HEK293T (cell line): ENCODE measurements around the gene SRP68.

Source experiments
- CTCF ChIA-PET: fragments of 350-600 bp; formaldehyde crosslinking; extraction: SDS; loops from one replicate; lab custom pipeline; 2021; ENCODE audit warnings: antibody characterized with exemption, inconsistent platforms; lab: Yijun Ruan, JAX
- POLR2A ChIA-PET: fragments of 350-600 bp; formaldehyde crosslinking; extraction: SDS; loops from one replicate; lab custom pipeline; 2020; ENCODE audit warnings: antibody characterized with exemption, inconsistent platforms; lab: Yijun Ruan, JAX
- DNase-seq: peaks from one replicate; pipeline ENCODE4 v3.0.0; 2012; ENCODE audit warnings: mixed read lengths; ENCODE audit errors: extremely low spot score
- ARNT ChIP-seq: fragments of 450-650 bp; IDR thresholded peaks from 2 replicates; pipeline ENCODE4 v1.6.1; 2017; ENCODE audit warnings: mild to moderate bottlenecking
- BHLHE40 ChIP-seq: fragments of 450-650 bp; IDR thresholded peaks from 2 replicates; pipeline ENCODE4 v1.6.1; 2016; ENCODE audit warnings: mild to moderate bottlenecking, moderate library complexity, borderline replicate concordance
- CTBP1 ChIP-seq: fragments of 450-650 bp; IDR thresholded peaks from 2 replicates; pipeline ENCODE4 v1.6.1; 2016; ENCODE audit warnings: borderline replicate concordance
- ELF4 ChIP-seq: fragments of 450-650 bp; IDR thresholded peaks from 2 replicates; pipeline ENCODE4 v1.6.1; 2017; ENCODE audit warnings: antibody characterized with exemption
- FOXA1 ChIP-seq: fragments of 450-650 bp; IDR thresholded peaks from 2 replicates; pipeline ENCODE4 v1.6.1; 2016; ENCODE audit warnings: mild to moderate bottlenecking
- FOXK2 ChIP-seq: fragments of 450-650 bp; IDR thresholded peaks from 2 replicates; pipeline ENCODE4 v1.6.1; 2016; ENCODE audit warnings: mild to moderate bottlenecking
- FOXM1 ChIP-seq: fragments of 450-650 bp; IDR thresholded peaks from 2 replicates; pipeline ENCODE4 v1.6.1; 2017; ENCODE audit warnings: mild to moderate bottlenecking, borderline replicate concordance
- HDGF ChIP-seq: fragments of 450-650 bp; IDR thresholded peaks from 2 replicates; pipeline ENCODE4 v1.6.1; 2017; ENCODE audit warnings: antibody characterized with exemption, borderline replicate concordance
- L3MBTL2 ChIP-seq: fragments of 450-650 bp; conservative IDR thresholded peaks from 2 replicates; pipeline ENCODE4 v1.6.1; 2016; ENCODE audit warnings: mild to moderate bottlenecking
- LEF1 ChIP-seq: fragments of 450-650 bp; IDR thresholded peaks from 2 replicates; pipeline ENCODE4 v1.6.1; 2017; ENCODE audit warnings: mild to moderate bottlenecking, borderline replicate concordance
- NFRKB ChIP-seq: fragments of 450-650 bp; IDR thresholded peaks from 2 replicates; pipeline ENCODE4 v1.6.1; 2016; ENCODE audit warnings: mild to moderate bottlenecking, moderate library complexity
- SP1 ChIP-seq: fragments of 450-650 bp; IDR thresholded peaks from 2 replicates; pipeline ENCODE4 v1.6.1; 2017
- SUZ12 ChIP-seq: fragments of 450-650 bp; IDR thresholded peaks from 2 replicates; pipeline ENCODE4 v1.6.1; 2016; ENCODE audit warnings: mild to moderate bottlenecking
- TARDBP ChIP-seq: fragments of 450-650 bp; IDR thresholded peaks from 2 replicates; pipeline ENCODE4 v1.6.1; 2016
- ZNF384 ChIP-seq: fragments of 450-650 bp; IDR thresholded peaks from 2 replicates; pipeline ENCODE4 v1.6.1; 2016
- TF ChIP-seq, protein P1 (sequence below): fragments of 450-650 bp; IDR thresholded peaks from 2 replicates; pipeline ENCODE4 v1.6.1; 2016

The SRP68 gene

DNA sequence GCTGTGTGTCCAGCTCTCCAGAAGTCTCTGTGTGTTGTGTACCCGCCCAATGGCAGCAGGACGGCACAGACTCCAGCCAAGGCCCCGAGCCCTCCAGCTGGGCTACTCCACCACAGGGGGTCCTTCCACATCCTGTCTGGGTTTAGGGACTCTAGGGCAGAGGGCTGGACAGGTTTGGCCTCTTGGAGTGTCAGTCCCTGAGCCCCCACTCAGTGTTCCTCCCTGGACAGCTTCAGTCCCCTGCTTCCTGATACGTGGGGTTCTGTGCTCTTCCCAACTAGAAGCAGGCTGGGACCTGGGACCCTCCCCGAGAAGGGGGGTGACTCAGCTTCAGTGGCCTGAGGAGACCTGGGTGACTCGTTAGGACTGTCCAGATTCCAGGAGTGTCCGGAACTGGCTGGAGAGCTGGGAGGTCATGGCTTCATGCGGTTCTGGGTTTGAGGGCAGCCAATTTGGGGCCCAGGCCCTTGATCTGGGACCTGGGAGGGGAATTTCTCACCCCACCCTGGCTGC, 67.5 kb downstream of the SRP68 start:
- POLR2A ChIA-PET, result interaction anchor here (1.6 to 2.6 kb wide), 2 partner anchors 9 to 100 kb away, joined by 4 to 22 read pairs; partner anchors contain the start of gene MRPL38
- TF ChIP-seq TARDBP (no peak), BHLHE40 (no peak), ARNT (no peak), FOXM1 (no peak), SP1 (no peak), NFRKB (no peak), HDGF (no peak)
- TF ChIP-seq, protein P1, sequence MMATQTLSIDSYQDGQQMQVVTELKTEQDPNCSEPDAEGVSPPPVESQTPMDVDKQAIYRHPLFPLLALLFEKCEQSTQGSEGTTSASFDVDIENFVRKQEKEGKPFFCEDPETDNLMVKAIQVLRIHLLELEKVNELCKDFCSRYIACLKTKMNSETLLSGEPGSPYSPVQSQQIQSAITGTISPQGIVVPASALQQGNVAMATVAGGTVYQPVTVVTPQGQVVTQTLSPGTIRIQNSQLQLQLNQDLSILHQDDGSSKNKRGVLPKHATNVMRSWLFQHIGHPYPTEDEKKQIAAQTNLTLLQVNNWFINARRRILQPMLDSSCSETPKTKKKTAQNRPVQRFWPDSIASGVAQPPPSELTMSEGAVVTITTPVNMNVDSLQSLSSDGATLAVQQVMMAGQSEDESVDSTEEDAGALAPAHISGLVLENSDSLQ, result no peak
- CTCF ChIA-PET, result interaction anchor here (0.6 to 3.5 kb wide), 7 partner anchors 9 to 149 kb away, joined by 3 to 22 read pairs (median 5); partner anchors contain the start of genes MRPL38 and WBP2
- no peak for DNase-seq

DNA sequence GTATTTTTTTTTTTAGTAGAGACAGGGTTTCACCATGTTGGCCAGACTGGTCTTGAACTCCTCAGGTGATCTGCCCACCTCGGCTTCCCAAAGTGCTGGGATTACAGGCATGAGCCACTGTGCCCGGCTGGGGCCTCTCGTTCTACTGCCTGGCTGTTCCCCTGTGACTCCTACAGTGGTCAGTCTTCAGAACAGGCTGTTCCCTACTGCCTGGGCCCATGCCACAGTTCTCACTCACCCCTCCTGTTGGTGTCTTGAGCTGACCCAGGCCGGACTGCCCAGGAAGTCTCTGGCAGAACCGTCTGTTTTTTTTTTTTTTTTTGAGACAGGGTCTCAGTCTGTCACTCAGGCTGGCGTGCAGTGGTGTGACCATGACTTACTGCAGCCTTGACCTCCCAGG, 68.4 kb downstream of the SRP68 start:
- ChIA-PET CTCF (interaction anchor here (0.6 to 2.7 kb wide), 5 partner anchors 10 to 480 kb away, joined by 3 to 12 read pairs (median 8); partner anchors contain the start of gene MRPL38), POLR2A (interaction anchor here (1.0 to 2.6 kb wide), 2 partner anchors 99 to 149 kb away, joined by 3 to 22 read pairs; partner anchors contain the start of genes MRPL38 and WBP2)
- TF ChIP-seq L3MBTL2 (no peak), ARNT (no peak), ZNF384 (no peak), CTBP1 (no peak), FOXA1 (no peak), BHLHE40 (no peak), HDGF (no peak), FOXM1 (no peak)
- no peak for DNase-seq

DNA sequence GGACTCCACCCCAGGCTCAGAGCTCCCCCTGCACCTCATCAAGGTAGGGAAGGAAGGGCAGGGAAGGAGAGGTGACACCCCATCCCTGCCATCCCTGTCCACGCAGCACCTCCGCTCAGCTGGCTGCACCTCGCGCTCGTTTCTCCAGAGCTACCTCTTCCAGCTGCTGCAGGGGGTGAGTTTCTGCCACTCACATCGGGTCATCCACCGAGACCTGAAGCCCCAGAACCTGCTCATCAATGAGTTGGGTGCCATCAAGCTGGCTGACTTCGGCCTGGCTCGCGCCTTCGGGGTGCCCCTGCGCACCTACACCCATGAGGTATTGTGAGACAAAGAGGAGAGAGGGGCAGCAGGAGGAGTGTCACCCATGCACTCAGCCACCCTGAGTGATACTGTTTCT, 70.2 kb downstream of the SRP68 start:
- no peak for DNase-seq
- ChIA-PET CTCF (interaction anchor here (0.6 to 3.5 kb wide), 6 partner anchors 8 to 710 kb away, joined by 3 to 22 read pairs (median 7); partner anchors contain the start of gene MRPL38), POLR2A (interaction anchor here (1.3 to 1.8 kb wide), 3 partner anchors 22 to 147 kb away, joined by 3 to 6 read pairs (median 4); partner anchors contain the start of genes MRPL38 and WBP2)
- TF ChIP-seq TARDBP (no peak), LEF1 (no peak), FOXK2 (no peak), BHLHE40 (no peak), L3MBTL2 (no peak), SUZ12 (no peak), ELF4 (no peak), HDGF (no peak), SP1 (no peak), ARNT (no peak), FOXA1 (no peak)
- TF ChIP-seq, protein P1, result no peak

DNA sequence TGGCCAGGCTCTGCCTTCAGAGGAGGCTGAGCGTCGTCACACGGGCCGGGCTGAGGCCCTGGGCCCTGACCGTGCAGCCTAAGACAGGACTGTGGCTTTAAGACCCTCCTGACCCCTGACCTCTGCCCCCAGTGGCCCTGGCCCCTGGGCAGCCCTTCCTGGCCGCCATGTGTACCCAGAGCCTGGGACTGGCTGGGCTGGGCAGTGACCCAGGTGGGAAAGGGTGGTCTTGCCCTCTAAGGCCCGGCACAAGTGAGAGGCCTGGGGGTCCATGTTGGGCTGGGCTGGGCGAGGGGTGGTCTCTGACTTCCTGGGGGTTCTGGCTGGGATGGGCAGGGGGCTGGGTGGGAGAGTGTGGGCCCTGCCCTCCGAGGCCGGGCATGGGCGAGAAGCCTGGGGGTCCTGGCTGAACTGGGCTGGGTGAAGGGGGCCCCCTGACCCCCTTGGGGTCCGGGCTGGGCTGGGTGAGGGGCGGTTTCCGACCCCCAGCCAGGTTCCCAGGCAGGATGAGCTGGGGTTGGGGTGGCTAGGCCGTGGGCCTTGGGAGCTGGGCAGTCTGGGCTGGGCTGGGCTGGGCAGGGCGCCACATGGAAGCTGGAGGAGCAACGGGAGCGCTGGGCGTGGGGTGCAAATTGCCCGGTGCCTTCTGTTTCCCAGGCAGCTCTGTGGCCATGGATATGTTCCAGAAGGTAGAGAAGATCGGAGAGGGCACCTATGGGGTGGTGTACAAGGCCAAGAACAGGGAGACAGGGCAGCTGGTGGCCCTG, 71.4 kb downstream of the SRP68 start, which contains the start of gene CDK3:
Gene CDK3, plus strand, starts transcription at position 101 of the 767 bp plus-strand sequence. Its CDS starts 571 bp downstream, at position 672.
- TF ChIP-seq BHLHE40 (no peak), L3MBTL2 (no peak), FOXA1 (no peak), CTBP1 (no peak), HDGF (no peak), ARNT (no peak), LEF1 (no peak), ELF4 (no peak)
- TF ChIP-seq, protein P1, result no peak
- ChIA-PET CTCF (interaction anchor here (0.6 to 3.5 kb wide), 6 partner anchors 9 to 517 kb away, joined by 3 to 22 read pairs (median 5); partner anchors contain the start of gene MRPL38), POLR2A (interaction anchor here (0.5 to 1.4 kb wide), 5 partner anchors 17 to 146 kb away, joined by 3 to 7 read pairs (median 4); partner anchors contain the start of genes ACOX1, MRPL38, TEN1 and WBP2)
- no peak for DNase-seq

DNA sequence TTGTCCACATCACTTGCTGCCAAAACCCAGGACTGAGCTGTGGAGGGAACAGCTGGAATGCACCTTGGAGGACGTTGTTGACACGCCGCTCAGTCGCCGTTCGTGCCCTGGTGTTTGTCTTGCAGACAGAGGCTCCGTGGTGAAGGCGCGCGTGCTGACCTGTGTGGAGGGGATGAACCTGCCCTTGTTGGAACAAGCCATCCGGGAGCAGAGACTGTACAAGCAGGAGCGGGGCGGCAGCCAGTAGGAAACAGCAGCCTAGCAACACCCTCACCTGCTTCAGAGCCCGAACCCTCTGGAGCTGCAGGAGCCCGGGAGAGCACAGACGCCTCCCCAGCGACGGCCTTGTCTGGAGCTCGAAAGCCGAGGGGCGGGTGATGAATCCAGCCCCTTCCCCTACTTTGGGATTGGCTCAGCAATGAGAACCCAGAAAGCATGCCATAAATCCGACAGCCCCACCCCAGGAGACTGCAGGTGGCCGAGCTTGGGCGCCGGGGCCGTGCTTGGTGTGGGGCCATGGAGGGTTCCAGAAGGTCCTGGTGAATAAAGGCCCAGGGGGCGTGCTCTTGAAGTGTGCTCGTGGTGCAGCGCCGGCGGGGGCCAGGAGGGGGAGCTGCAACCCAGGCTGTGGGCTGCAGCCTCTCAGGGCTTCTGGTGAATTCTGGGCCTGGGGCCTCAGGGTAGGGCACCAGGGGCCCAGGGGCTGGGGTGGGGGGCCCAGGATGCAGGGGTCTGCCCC, 72.1 kb downstream of the SRP68 start:
- POLR2A ChIA-PET, result interaction anchor here (1.1 to 1.4 kb wide), 4 partner anchors 16 to 145 kb away, joined by 4 to 7 read pairs (median 4); partner anchors contain the start of genes ACOX1, MRPL38, TEN1 and WBP2
- DNase-seq, result peak; percentile 90
- TF ChIP-seq HDGF (peak; percentile 65; the same call in 1 of the 2 replicates), ZNF384 (no peak), FOXK2 (no peak), BHLHE40 (no peak)
- CTCF ChIA-PET, result interaction anchor here (0.6 to 3.5 kb wide), 7 partner anchors 10 to 518 kb away, joined by 3 to 22 read pairs (median 4); partner anchors contain the start of gene MRPL38
